ENCODE data around the gene TET3. TPM values are rescaled to one million over a fixed set of nuclear protein-coding genes. Genes with fewer than 3 reads are reported as not detected.
A peak's percentile ranks its signal among the peaks of the same experiment; 100 is the strongest.

Gene TET3
- total RNA-seq (2014; rRNA removed; shearing (Covaris generic)) = 18.3 and 19.9 TPM in 2 replicates
- 3.6 and 3.8 TPM in 2 replicates for polyA plus RNA-seq (2016; fragmentation: Nextera tagmentation; extraction: Ambion mirVana)
- long read RNA-seq = 0 reads

GRCh38 chr2:73984203-73984921 lies at the start of gene TET3:
Gene TET3, plus strand, starts transcription at chr2:73984910. Its CDS starts 1,494 bp downstream, at chr2:73986404.
- TF ChIP-seq CREB1 (CRISPR knock-in tag; IDR thresholded peaks at IDR 0.05; ENCODE audit: low read depth) (no peak), POLR2AphosphoS5 (IDR thresholded peaks at IDR 0.05; ENCODE audit: low read depth) (peak; percentile 33; the same call in 1 of the 2 replicates)
- H3K4me1 Mint-ChIP-seq = peaks cover 71% of the 10 kb centered on the region
- peak within 1 kb of the TSS; percentile 90 for H3K27ac Mint-ChIP-seq
- Histone ChIP-seq H3F3A (replicated peaks; ENCODE audit: low read depth) (peaks cover 28% of the 10 kb centered on the region), H3K4me1 (ENCODE audit: insufficient read depth) (peaks cover 64% of the 10 kb centered on the region), H3K4me2 (peak within 1 kb of the TSS; percentile 97), H2AFZ (peak within 1 kb of the TSS; percentile 72), H3K27ac (ENCODE audit: low read depth) (0 out of 2 replicates have a peak within 1 kb of the TSS, but pooled peaks have one; percentile 26), H3K9me2 (ENCODE audit: insufficient read depth) (no peaks in the 10 kb centered on the region), H3K4me3 (peak within 1 kb of the TSS; percentile 80), H3K27me3 (ENCODE audit: insufficient read depth) (peaks cover 56% of the 10 kb centered on the region), H3K36me3 (ENCODE audit: insufficient read depth) (no peaks in the 10 kb centered on the region; the same call in 1 of the 2 replicates), H3K79me2 (replicated peaks; ENCODE audit: insufficient read depth) (peaks cover 35% of the 10 kb centered on the region), H4K20me1 (replicated peaks; ENCODE audit: insufficient read depth) (peaks cover 14% of the 10 kb centered on the region; the same call in 1 of the 2 replicates)
- H3K9me3 Mint-ChIP-seq = no peaks in the 10 kb centered on the region
- peak; percentile 6 for ATAC-seq
- peaks cover 60% of the 10 kb centered on the region for H3K27me3 Mint-ChIP-seq (ENCODE audit: insufficient read depth, low read depth, poor library complexity)
- H3K36me3 Mint-ChIP-seq (ENCODE audit: low read depth) = peaks cover 21% of the 10 kb centered on the region
- H3K4me3 Mint-ChIP-seq = peak within 1 kb of the TSS; percentile 81
- peak; percentile 58 for DNase-seq (ENCODE audit: low spot score)

- H3K4me1 Mint-ChIP-seq = no peaks in the 10 kb centered on the region
- Histone ChIP-seq H4K20me1 (replicated peaks; ENCODE audit: insufficient read depth) (peaks cover 56% of the 10 kb centered on the region), H3K4me2 (no peak overlapping the region), H3K79me2 (replicated peaks; ENCODE audit: insufficient read depth) (peaks cover 100% of the 10 kb centered on the region), H3F3A (replicated peaks; ENCODE audit: low read depth) (0 out of 2 replicates have a peak, but pooled peaks cover 3% of the 10 kb centered on the region), H3K4me1 (ENCODE audit: insufficient read depth) (no peaks in the 10 kb centered on the region), H3K4me3 (no peak overlapping the region), H3K9me2 (ENCODE audit: insufficient read depth) (no peaks in the 10 kb centered on the region), H3K36me3 (ENCODE audit: insufficient read depth) (peaks cover 2% of the 10 kb centered on the region; the same call in 1 of the 2 replicates), H2AFZ (no peak overlapping the region), H3K27ac (ENCODE audit: low read depth) (no peak overlapping the region), H3K27me3 (ENCODE audit: insufficient read depth) (no peaks in the 10 kb centered on the region)
- TF ChIP-seq EZH2phosphoT487 (IDR thresholded peaks at IDR 0.05; ENCODE audit: unreplicated experiment) = no peak
- TF ChIP-seq ZNF114 (CRISPR knock-in tag; IDR thresholded peaks at IDR 0.05) = no peak
- TF ChIP-seq EZH2 (IDR thresholded peaks at IDR 0.05; ENCODE audit: low read depth, unreplicated experiment) = no peak
- no peaks in the 10 kb centered on the region for H3K9me3 Mint-ChIP-seq
- H3K27me3 Mint-ChIP-seq (ENCODE audit: insufficient read depth, low read depth, poor library complexity) = peaks cover 2% of the 10 kb centered on the region
- no peak overlapping the region for H3K27ac Mint-ChIP-seq
- ATAC-seq (no peak), DNase-seq (ENCODE audit: low spot score) (no peak)
- peaks cover 11% of the 10 kb centered on the region for H3K36me3 Mint-ChIP-seq (ENCODE audit: low read depth)
- no peak overlapping the region for H3K4me3 Mint-ChIP-seq
Measured at GRCh38 chr2:73935641-73936040, 49.1 kb upstream of the TET3 start.

GRCh38 chr2:73937103-73937885 lies 47.4 kb upstream of the TET3 start:
- Histone ChIP-seq H3K9me2 (ENCODE audit: insufficient read depth) (no peaks in the 10 kb centered on the region), H3K4me2 (no peak overlapping the region), H3K27me3 (ENCODE audit: insufficient read depth) (no peaks in the 10 kb centered on the region), H3K79me2 (replicated peaks; ENCODE audit: insufficient read depth) (peaks cover 100% of the 10 kb centered on the region), H3K27ac (ENCODE audit: low read depth) (0 out of 2 replicates have a peak overlapping the region, but pooled peaks have one; percentile 26), H2AFZ (no peak overlapping the region), H3K4me1 (ENCODE audit: insufficient read depth) (no peaks in the 10 kb centered on the region), H3K36me3 (ENCODE audit: insufficient read depth) (peaks cover 3% of the 10 kb centered on the region; the same call in 1 of the 2 replicates), H3F3A (replicated peaks; ENCODE audit: low read depth) (0 out of 2 replicates have a peak, but pooled peaks cover 3% of the 10 kb centered on the region), H3K4me3 (no peak overlapping the region), H4K20me1 (replicated peaks; ENCODE audit: insufficient read depth) (peaks cover 53% of the 10 kb centered on the region)
- DNase-seq (ENCODE audit: low spot score) = no peak
- ATAC-seq = no peak
- no peaks in the 10 kb centered on the region for H3K9me3 Mint-ChIP-seq
- no peak overlapping the region for H3K27ac Mint-ChIP-seq
- peaks cover 11% of the 10 kb centered on the region for H3K36me3 Mint-ChIP-seq (ENCODE audit: low read depth)
- H3K27me3 Mint-ChIP-seq (ENCODE audit: insufficient read depth, low read depth, poor library complexity) = no peaks in the 10 kb centered on the region
- H3K4me3 Mint-ChIP-seq = no peak overlapping the region
- H3K4me1 Mint-ChIP-seq = no peaks in the 10 kb centered on the region
- TF ChIP-seq STAT1 (IDR thresholded peaks at IDR 0.05; ENCODE audit: unreplicated experiment) (no peak), POLR2AphosphoS5 (IDR thresholded peaks at IDR 0.05; ENCODE audit: low read depth) (no peak), JUNB (IDR thresholded peaks at IDR 0.05; ENCODE audit: unreplicated experiment) (no peak), ZNF114 (CRISPR knock-in tag; IDR thresholded peaks at IDR 0.05) (no peak), EZH2phosphoT487 (IDR thresholded peaks at IDR 0.05; ENCODE audit: unreplicated experiment) (no peak), EZH2 (IDR thresholded peaks at IDR 0.05; ENCODE audit: low read depth, unreplicated experiment) (no peak), CREB1 (CRISPR knock-in tag; IDR thresholded peaks at IDR 0.05; ENCODE audit: low read depth) (no peak), REST (IDR thresholded peaks at IDR 0.05; ENCODE audit: unreplicated experiment) (no peak)
